ENCODE results near the gene GYG2.
"Not testable (repeated sequence)": the region's sequence is repeated elsewhere in the genome, so short reads cannot be mapped to it uniquely, and the experiment has no call there.

Gene GYG2

GRCh38 chrX:2811271-2811670 lies 17.5 kb upstream of the GYG2 start:
- Histone ChIP-seq H3K36me3 (ENCODE audit: low read length) (no peaks in the 10 kb centered on the region), H3K27ac (ENCODE audit: low read depth, low read length) (no peak overlapping the region), H3F3A (ENCODE audit: insufficient read depth) (no peaks in the 10 kb centered on the region), H3K9me2 (replicated peaks; ENCODE audit: insufficient read depth, low read length) (no peaks in the 10 kb centered on the region), H3K79me2 (ENCODE audit: insufficient read depth, low read length) (no peaks in the 10 kb centered on the region), H3K9me3 (ENCODE audit: insufficient read depth, low read length) (no peaks in the 10 kb centered on the region), H3K27me3 (ENCODE audit: low read length) (no peaks in the 10 kb centered on the region), H3K4me3 (ENCODE audit: insufficient read depth, low read length, poor library complexity, severe bottlenecking) (no peak overlapping the region), H2AFZ (ENCODE audit: low read depth, low read length, severe bottlenecking) (no peak overlapping the region), H4K20me1 (ENCODE audit: low read depth, low read length) (no peaks in the 10 kb centered on the region), H3K9ac (ENCODE audit: low read length) (no peak overlapping the region), H3K4me2 (ENCODE audit: low read depth, low read length, poor library complexity, severe bottlenecking) (no peak overlapping the region)
- no peak for TF ChIP-seq CTCF (IDR thresholded peaks at IDR 0.05; ENCODE audit: insufficient read depth, low read length, poor library complexity, severe bottlenecking)
- TF ChIP-seq EZH2phosphoT487 (conservative IDR thresholded peaks at IDR 0.05; ENCODE audit: low read length), result no peak

- not testable (repeated sequence) for H3K9ac ChIP-seq (ENCODE audit: low read length); H3K9me2 ChIP-seq (replicated peaks; ENCODE audit: insufficient read depth, low read length); H3K27me3 ChIP-seq (ENCODE audit: low read length); H3K4me2 ChIP-seq (ENCODE audit: low read depth, low read length, poor library complexity, severe bottlenecking); H3K27ac ChIP-seq (ENCODE audit: low read depth, low read length); H3K4me3 ChIP-seq (ENCODE audit: insufficient read depth, low read length, poor library complexity, severe bottlenecking); H3F3A ChIP-seq (ENCODE audit: insufficient read depth); H4K20me1 ChIP-seq (ENCODE audit: low read depth, low read length); H3K79me2 ChIP-seq (ENCODE audit: insufficient read depth, low read length); H3K36me3 ChIP-seq (ENCODE audit: low read length); H3K9me3 ChIP-seq (ENCODE audit: insufficient read depth, low read length); H2AFZ ChIP-seq (ENCODE audit: low read depth, low read length, severe bottlenecking)
- peak; percentile 9 for TF ChIP-seq CTCF (IDR thresholded peaks at IDR 0.05; ENCODE audit: insufficient read depth, low read length, poor library complexity, severe bottlenecking)
These were observed 16.4 kb upstream of the GYG2 start for GRCh38 chrX:2812161-2812907.

GRCh38 chrX:2817036-2817435 lies 11.7 kb upstream of the GYG2 start:
- Histone ChIP-seq H3K27me3 (ENCODE audit: low read length) (no peaks in the 10 kb centered on the region), H3F3A (ENCODE audit: insufficient read depth) (no peaks in the 10 kb centered on the region), H2AFZ (ENCODE audit: low read depth, low read length, severe bottlenecking) (no peak overlapping the region), H3K4me3 (ENCODE audit: insufficient read depth, low read length, poor library complexity, severe bottlenecking) (no peak overlapping the region), H3K9ac (ENCODE audit: low read length) (no peak overlapping the region), H4K20me1 (ENCODE audit: low read depth, low read length) (no peaks in the 10 kb centered on the region), H3K79me2 (ENCODE audit: insufficient read depth, low read length) (no peaks in the 10 kb centered on the region), H3K27ac (ENCODE audit: low read depth, low read length) (no peak overlapping the region), H3K36me3 (ENCODE audit: low read length) (no peaks in the 10 kb centered on the region), H3K4me2 (ENCODE audit: low read depth, low read length, poor library complexity, severe bottlenecking) (no peak overlapping the region), H3K9me2 (replicated peaks; ENCODE audit: insufficient read depth, low read length) (no peaks in the 10 kb centered on the region), H3K9me3 (ENCODE audit: insufficient read depth, low read length) (no peaks in the 10 kb centered on the region)
- TF ChIP-seq CTCF (IDR thresholded peaks at IDR 0.05; ENCODE audit: insufficient read depth, low read length, poor library complexity, severe bottlenecking) (no peak), EZH2phosphoT487 (conservative IDR thresholded peaks at IDR 0.05; ENCODE audit: low read length) (no peak)

All from SU-DHL-6 (cell line).